Fibroblast of skin of right quadriceps (primary cell): Measurements from ENCODE around the gene RAB3D.
"Not testable (repeated sequence)": the region's sequence is repeated elsewhere in the genome, so short reads cannot be mapped to it uniquely, and the experiment has no call there.

Experiments
- DNase-seq: peaks from one replicate; pipeline ENCODE4 v3.0.0-alpha.2; 2013

RAB3D gene

DNA sequence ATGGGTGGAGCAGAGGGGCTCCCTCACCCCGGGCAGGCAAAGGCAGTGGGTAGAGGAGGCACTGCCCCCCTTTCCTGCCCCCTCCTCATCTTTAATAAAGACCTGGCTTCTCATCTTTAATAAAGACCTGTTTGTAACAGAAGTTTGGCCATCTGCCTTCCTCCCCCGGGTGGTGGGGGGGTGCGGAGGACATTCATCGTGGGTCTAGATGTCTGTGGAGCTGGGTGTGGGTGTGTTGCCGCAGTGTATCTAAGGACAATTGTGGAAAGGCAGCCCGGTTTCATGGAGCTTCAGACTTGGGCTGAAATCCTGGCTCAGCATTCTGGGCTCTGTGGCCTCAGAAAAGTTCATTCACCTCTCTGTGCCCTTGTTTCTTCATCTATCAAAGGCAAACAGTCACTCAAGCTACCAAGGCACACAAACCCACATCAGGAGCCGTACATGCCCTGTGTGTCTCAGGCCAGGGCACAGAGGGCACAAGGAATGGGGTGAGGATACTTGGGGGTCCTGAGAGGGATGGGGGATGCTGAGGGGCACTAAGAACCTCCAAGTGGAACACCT, 26.2 kb upstream of the RAB3D start:
- DNase-seq: no peak

- DNase-seq: no peak
These were observed 25.5 kb upstream of the RAB3D start for GRCh38 chr19:11364935-11365334.

GRCh38 chr19:11364296-11364904, 24.9 kb upstream of the RAB3D start:
- DNase-seq: no peak

DNA sequence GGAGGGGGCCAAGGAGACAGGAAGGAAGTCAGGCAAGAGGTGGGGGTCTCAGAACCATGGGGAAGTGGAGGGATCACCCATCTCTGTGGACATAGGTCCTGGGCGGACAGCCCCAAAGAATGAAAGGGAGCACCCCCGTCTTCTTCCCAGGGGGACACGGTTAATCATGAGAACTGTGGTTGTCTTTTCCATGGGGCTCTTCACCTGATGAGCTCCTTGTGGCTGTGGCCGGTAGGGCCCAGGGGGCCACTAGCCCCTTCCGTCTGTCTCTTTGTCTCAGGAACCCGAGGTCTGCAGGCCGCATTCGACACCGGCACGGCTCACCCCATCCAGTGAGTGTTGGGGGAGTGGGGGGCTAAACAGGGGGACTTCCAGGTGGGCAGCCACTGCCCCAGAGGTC, 24.4 kb upstream of the RAB3D start:
- no peak for DNase-seq

- no peak for DNase-seq
These were observed 22.6 kb upstream of the RAB3D start for GRCh38 chr19:11361771-11362731.

DNA sequence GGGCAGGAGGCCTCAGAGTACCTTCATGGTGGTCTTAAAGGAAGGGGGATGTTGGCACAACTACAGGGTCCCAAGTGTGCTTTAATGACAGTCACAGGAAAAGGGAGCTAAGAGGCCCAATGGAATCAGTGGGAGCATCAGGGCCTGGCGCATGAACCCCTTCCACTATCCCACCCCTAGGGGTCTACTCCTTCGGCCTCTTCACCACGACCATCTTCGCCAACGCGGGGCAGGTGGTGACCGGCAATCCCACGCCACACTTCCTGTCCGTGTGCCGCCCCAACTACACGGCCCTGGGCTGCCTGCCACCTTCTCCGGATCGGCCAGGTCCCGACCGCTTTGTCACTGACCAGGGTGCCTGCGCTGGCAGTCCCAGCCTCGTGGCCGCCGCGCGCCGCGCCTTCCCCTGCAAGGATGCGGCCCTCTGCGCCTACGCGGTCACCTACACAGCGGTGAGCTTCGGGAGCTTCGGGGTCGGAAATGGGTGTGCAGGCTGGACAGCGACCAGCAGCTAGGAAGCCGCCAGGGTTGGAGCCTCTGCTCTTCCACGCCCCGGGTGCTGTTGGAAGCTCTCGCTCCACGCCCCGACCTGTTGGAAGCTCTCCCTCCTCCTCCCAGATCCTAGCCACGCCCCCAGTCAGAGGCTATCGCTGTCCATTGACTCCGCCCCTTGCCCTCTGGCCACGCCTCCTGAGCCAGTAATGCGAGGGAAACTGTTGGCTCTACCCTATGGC, 21.7 kb upstream of the RAB3D start:
- DNase-seq: no peak

- DNase-seq: no peak
These were observed 20.0 kb upstream of the RAB3D start for GRCh38 chr19:11359421-11359820.

- no peak for DNase-seq
These were observed 17.5 kb upstream of the RAB3D start for GRCh38 chr19:11356676-11357550.

- DNase-seq: no peak
These were observed 16.6 kb upstream of the RAB3D start for GRCh38 chr19:11356074-11356397.

DNA sequence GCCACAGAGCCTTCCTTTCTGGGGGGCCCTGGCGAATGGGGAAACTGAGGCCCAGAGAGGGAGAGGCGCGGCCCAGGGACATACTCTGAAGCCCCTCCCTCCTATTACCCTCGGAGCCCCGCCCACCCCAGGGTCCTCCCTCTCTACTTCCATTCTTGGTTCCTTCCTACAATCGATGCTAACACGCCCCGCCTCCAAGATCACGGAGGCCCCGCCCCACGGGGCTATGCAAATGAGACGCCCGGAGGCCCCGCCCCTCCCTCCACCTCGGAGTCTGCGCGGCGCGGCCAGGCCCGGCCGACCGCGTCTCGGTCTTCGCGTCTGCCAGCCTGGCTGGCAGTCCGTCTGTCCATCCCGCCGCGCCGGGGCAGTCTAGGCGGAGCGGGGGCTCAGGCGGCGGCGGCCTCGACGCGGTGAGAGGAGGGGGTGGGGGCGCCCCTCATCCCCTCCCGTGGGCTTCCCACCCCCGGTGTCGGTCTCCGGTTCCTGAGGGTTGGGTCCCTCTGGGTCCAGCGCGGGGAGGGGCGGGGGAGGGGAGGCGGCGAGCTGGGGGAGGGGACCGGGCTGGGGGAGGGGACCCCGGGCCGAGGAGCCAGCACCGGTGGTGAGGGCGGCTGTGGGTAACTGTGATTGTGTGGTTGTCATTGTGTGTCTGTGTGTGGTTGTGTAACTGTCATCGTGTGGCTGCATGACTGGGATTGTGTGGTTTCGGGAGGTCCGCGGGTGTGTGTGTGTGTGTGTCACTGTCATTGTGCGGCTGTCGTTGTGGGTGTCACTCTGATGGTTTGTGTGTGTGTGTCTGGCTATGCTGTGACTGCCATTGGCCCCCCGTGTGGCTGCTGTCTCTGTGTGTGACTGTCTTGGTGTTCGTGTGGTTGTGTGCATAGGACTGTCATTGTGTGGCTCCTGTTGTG, 16.0 kb upstream of the RAB3D start, which contains the start of gene PLPPR2:
TSS of gene PLPPR2 (plus strand) at position 273 of the 914 bp plus-strand sequence. CDS start 2,242 bp downstream, outside the sequence.
- peak; percentile 89 for DNase-seq

DNA sequence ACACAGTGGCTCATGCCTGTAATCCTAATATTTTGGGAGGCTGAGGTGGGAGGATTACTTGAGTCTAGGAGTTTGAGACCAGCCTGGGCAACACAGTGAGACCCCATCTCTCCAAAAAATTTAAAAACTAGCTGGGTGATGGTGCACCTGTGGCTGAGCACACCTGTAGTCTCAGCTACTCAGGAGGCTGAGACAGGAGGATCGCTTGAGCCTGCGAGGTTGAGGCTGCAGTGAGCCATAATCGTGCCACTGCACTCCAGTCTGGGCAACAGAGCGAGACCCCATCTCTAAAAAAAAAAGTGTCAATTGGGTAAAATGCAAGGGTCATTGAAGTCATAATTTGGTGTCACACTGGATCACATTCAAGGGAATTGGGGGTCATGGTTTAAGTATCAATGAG, 14.6 kb upstream of the RAB3D start:
- not testable (repeated sequence) for DNase-seq

GRCh38 chr19:11349171-11349570, 9.7 kb upstream of the RAB3D start:
- DNase-seq: no peak

GRCh38 chr19:11347546-11348039, 8.1 kb upstream of the RAB3D start:
- DNase-seq: no peak

GRCh38 chr19:11346104-11346940, 6.9 kb upstream of the RAB3D start, which contains the start of the genes CCDC159 and TMEM205:
Gene CCDC159 (plus strand): TSS chr19:11346519. CDS start chr19:11346607, 88 bp downstream.
Gene TMEM205 (minus strand): TSS chr19:11346268. CDS start chr19:11345619, 649 bp downstream.
- DNase-seq: peak; percentile 99

DNA sequence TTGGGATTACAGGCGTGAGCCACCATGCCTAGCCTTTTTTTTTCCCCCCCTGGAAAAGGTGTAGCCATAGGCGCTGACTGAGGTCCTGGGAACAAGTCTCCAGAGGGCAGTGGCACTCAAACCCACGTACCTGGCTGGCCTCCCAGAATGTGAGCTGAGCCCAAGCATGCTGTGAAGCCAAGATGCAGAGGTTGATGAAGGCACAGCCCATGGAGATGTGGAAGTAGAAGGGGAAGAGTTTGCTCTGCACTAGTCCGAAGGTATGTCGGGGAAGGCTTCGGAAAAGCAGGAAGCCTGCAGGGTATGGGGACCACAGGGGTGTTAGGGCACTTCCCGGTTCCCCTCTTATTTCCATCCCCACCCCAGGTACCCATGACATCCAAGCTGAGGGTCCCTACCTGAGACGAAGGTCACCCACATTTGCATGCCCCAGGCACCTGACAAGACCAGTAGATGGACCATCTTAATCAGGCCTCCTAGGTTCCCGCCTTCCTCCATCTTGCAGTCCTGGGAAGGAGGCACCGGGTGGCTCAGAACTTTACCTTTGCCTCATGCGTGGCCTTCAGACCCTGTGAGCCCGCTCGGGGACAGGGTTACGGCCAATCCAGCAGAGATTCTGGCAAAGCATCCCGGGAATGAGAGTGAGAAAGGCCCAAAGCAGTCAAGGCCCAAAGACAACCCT, 5.8 kb upstream of the RAB3D start:
- DNase-seq: no peak

DNA sequence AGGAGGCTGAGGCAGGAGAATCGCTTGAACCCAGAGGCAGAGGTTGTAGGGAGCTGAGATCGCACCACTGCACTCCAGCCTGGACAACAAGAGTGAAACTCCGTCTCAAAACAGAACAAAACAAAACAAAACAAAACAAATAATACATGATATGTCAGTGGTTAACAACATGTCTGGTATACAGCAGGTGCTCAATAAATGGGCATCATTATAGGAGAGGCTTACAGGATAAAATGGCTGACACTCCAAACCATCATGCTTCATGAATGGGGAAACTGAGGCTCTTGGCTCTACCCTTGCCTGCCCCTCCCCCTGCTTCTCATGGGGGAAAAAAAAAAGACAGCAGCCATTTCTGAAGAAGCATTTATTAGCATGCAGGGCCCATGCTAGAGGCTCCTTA, 3.0 kb upstream of the RAB3D start:
- no peak for DNase-seq

GRCh38 chr19:11340099-11340467, 626 bp upstream of the RAB3D start:
- DNase-seq: not testable (repeated sequence)

DNA sequence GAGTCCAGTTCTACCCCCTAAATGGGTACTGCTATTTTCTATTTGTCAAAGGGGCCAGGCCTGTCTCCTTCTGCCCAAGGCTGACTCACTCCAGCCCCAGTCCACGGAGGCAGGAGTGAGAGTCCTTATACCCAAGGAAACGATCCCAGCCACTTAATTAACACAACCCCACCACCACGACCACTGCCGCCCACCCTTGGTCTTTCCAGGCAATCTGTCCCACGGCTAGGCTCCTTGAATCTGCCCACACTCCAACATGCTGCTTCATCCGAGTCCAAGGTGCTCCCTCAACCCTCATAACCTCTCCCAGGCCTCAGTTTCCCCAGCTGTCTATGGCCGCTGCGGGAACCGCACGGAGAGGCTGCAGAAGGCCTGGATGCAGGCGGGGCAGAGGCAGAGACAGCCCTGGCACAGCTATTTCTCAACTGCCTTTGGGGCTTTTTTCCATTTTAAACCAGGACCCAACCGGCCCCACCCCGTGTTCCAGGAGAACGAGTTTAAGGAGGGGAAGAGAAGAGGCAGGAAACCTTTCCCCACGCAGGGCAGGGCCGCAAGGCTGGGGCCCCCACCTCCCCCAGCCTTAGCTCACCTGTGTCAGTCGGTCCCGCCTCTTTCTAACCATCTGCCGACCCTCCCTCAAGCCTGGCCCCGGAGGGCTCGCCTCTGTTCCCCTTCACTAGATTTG, 746 bp downstream of the RAB3D start:
- DNase-seq: no peak

GRCh38 chr19:11338121-11338520, 1.3 kb downstream of the RAB3D start:
- no peak for DNase-seq
